ENCODE data around the gene SLC22A23. TPM values are rescaled to one million over a fixed set of nuclear protein-coding genes. Genes with fewer than 3 reads are reported as not detected.

Gene SLC22A23
- total RNA-seq, 1 donor = 9.0 TPM

DNA sequence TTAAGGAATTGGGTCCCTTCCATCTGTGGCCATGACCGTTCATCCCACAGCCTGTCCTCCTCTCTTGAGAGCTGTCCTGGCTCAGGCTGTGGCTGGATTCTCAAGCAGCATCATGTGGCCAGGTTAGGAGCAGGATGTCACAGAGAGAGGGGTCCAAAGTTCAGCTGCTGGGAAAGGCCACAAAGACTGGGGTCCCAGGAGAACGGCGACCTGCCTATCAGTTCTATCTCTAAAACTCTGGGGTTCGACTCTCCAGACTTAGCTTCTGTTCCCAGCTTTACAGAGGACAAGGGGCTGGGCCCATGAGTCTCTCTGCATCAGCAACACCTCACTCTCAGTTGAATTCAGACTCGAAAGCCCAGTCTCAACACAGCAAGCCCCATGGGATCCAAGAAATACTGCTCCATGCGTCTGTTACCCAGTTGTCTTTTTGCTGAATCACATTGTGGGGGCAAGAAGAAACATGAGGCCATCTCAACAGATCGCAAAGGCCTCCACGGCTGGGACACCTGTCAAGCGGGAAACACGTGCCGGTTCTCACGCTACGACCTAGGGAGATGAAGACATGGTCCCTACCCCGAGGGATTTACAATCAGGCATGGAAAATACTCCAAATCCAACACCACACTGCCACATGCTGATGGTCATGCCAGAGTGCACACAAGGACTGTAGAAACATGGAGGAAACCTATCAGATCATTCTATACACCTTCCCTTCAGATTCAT, 95.4 kb downstream of the SLC22A23 start:
- DNase-seq (ENCODE audit: low read depth) = no peak
- no peak overlapping the region for H3K4me3 ChIP-seq (ENCODE audit: low read depth, low read length)
- TF ChIP-seq, protein P1, sequence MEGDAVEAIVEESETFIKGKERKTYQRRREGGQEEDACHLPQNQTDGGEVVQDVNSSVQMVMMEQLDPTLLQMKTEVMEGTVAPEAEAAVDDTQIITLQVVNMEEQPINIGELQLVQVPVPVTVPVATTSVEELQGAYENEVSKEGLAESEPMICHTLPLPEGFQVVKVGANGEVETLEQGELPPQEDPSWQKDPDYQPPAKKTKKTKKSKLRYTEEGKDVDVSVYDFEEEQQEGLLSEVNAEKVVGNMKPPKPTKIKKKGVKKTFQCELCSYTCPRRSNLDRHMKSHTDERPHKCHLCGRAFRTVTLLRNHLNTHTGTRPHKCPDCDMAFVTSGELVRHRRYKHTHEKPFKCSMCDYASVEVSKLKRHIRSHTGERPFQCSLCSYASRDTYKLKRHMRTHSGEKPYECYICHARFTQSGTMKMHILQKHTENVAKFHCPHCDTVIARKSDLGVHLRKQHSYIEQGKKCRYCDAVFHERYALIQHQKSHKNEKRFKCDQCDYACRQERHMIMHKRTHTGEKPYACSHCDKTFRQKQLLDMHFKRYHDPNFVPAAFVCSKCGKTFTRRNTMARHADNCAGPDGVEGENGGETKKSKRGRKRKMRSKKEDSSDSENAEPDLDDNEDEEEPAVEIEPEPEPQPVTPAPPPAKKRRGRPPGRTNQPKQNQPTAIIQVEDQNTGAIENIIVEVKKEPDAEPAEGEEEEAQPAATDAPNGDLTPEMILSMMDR (IDR thresholded peaks at IDR 0.05; ENCODE audit: insufficient read depth, low read length) = no peak

DNA sequence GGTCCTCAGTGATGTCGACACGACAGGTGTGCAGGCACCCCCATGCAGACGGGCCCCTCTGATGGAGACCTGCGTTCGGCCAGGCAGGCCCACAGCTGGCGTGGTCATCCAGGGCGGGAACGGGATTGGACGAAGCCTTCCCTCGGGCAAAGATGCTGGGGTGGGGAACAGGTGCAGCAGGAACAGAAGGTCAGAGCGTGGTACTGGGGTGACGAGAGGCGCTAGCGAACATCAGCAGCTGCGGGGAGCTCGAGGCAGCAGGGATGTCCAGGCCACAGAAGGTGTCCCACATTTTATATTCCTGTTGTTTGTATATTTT, 96.2 kb downstream of the SLC22A23 start:
- TF ChIP-seq, protein P1 (IDR thresholded peaks at IDR 0.05; ENCODE audit: insufficient read depth, low read length) = no peak
- H3K4me3 ChIP-seq (ENCODE audit: low read depth, low read length) = no peak overlapping the region
- no peak for DNase-seq (ENCODE audit: low read depth)

DNA sequence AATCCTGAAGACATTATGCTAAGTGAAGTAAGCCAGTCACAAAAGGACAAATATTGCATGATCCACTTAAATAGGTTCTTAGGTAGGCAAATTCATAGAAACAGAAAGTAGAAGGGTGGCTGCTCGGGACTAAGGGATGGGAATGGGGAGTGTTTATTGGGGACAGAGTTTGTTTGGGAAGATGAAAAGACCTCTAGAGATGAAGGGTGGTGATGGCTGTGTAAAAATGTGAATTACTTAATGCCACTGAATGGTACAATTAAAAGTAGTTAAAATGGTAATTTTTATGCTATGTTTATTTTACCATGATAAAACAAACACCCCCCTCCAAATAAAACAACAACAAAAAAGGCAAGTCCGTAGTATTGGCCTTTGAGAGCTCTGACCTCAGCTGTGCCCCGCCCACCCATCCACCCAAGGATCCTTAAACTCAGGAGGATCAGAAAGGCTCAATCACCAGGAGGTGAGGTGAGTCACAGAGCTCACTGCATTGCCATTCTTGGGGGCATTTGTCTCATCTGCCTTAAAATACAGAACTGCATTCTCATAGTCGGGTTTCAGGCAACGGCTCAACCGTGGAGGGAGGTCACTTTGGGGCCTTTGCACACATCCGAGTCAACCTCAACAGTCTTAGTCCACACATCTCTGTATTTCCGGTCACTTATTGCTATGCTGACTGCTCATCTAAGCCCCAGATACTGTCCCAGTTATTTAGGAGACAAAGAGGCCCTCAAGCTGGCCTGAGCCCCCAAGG, 96.7 kb downstream of the SLC22A23 start:
- TF ChIP-seq, protein P1 (IDR thresholded peaks at IDR 0.05; ENCODE audit: insufficient read depth, low read length) = no peak
- H3K4me3 ChIP-seq (ENCODE audit: low read depth, low read length) = no peak overlapping the region
- no peak for DNase-seq (ENCODE audit: low read depth)

DNA sequence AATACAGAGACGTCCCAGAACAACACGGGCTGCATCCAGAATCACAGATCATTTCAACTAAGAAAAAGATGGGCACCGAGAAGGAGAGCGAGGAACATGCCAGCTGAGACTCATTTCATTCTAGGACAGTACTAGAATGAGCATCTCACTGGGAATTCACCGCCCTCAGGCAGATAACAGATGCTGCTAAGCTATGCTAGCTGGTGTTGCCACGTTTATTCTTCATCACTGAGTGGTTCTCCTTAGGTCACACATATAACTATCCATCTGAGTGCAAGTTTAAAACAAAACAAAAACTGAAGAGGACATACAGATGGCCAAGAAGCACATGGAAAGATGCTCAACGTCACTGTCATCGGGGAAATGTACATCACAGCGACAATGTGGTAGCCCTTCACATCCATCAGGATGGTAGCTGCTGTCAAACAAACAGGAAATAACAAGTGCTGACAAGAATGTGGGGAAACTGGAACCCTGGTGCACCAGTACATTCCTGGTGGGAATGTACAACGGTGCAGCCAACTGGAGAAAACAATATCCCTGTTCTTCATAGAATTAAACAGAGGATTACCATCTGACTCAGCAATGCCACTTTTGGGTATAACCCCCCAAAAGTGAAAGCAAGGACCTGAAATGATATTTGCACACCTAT, 97.6 kb downstream of the SLC22A23 start:
- TF ChIP-seq, protein P1 (IDR thresholded peaks at IDR 0.05; ENCODE audit: insufficient read depth, low read length) = no peak
- no peak for DNase-seq (ENCODE audit: low read depth)
- no peak overlapping the region for H3K4me3 ChIP-seq (ENCODE audit: low read depth, low read length)

- H3K4me3 ChIP-seq (ENCODE audit: low read depth, low read length) = no peak overlapping the region
- no peak for DNase-seq (ENCODE audit: low read depth)
- TF ChIP-seq, protein P1 (IDR thresholded peaks at IDR 0.05; ENCODE audit: insufficient read depth, low read length) = no peak
Measured at GRCh38 chr6:3358413-3359100, 98.3 kb downstream of the SLC22A23 start.

DNA sequence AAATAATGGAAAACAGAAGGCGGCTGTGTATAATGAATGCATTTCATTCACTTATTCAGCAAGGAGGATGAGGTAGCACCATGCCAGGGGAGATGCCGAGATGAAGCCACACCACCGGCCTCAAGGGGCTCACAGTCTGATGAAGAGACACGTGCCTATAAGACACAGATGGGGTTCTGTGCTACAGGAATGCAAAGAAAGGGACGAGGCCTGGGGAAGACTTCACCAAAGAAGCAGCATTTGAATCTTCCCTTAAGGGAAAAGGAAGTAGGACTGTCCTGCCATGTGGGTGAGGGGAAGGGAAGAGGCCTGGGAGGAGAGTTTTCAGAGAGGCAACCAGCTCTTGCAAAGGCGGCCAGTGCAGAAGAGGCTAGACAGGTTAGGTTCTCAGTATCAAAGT, 99.2 kb downstream of the SLC22A23 start:
- no peak overlapping the region for H3K4me3 ChIP-seq (ENCODE audit: low read depth, low read length)
- no peak for DNase-seq (ENCODE audit: low read depth)
- TF ChIP-seq, protein P1 (IDR thresholded peaks at IDR 0.05; ENCODE audit: insufficient read depth, low read length) = no peak

Data from fibroblast of the aortic adventitia (primary cell).